ENCODE results near the gene PRSS35. TPM values are rescaled to one million over a fixed set of nuclear protein-coding genes. Genes with fewer than 3 reads are reported as not detected.

The PRSS35 gene
- total RNA-seq, 1 experiment from 2014 or later: 85.0 TPM

- ChIA-PET CTCF (interaction anchor here (1.0 to 4.8 kb wide), 2 partner anchors 46 to 92 kb away, joined by 3 to 61 read pairs; no protein-coding TSS in a partner anchor), POLR2A (no interaction called here)
These were observed 1.5 kb upstream of the PRSS35 start for GRCh38 chr6:83510791-83511190.

GRCh38 chr6:83511266-83511665, 1.1 kb upstream of the PRSS35 start:
- no TSS peak for BruUV-seq (replicated peaks)
- H3K4me3 ChIP-seq (ENCODE audit: low read depth, low read length): peak overlapping the region; percentile 43; the same call in 1 of the 2 replicates
- H3K4me1 Mint-ChIP-seq (ENCODE audit: low read depth, unreplicated experiment): peaks cover 28% of the 10 kb centered on the region
- DNase-seq: no peak
- ChIA-PET POLR2A (no interaction called here), CTCF (interaction anchor here (1.0 to 4.8 kb wide), 2 partner anchors 46 to 93 kb away, joined by 3 to 61 read pairs; no protein-coding TSS in a partner anchor)
- H3K36me3 Mint-ChIP-seq (ENCODE audit: insufficient read depth, unreplicated experiment): peaks cover 22% of the 10 kb centered on the region
- intact Hi-C loops (cut with micrococcal nuclease; ENCODE audit: unreplicated experiment): loop anchor here (5.0 to 10.0 kb wide), 3 partner anchors 159 to 316 kb away; partner anchors contain the start of genes PGM3 and RWDD2A
- peak overlapping the region; percentile 90 for H3K27ac Mint-ChIP-seq (ENCODE audit: unreplicated experiment)
- no peaks in the 10 kb centered on the region for H3K9me3 Mint-ChIP-seq (ENCODE audit: unreplicated experiment)
- H3K36me3 ChIP-seq (ENCODE audit: control insufficient read depth, insufficient read depth, low read length): no peaks in the 10 kb centered on the region
- no peak for TF ChIP-seq CTCF (IDR thresholded peaks at IDR 0.05; ENCODE audit: insufficient read depth in 1 of 2, low read depth in 1 of 2, low read length in 1 of 2, severe bottlenecking in 1 of 2, unreplicated experiment in 1 of 2)
- H3K27me3 ChIP-seq (replicated peaks; ENCODE audit: control insufficient read depth, insufficient read depth, low read length): no peaks in the 10 kb centered on the region
- no peaks in the 10 kb centered on the region for H3K9me3 ChIP-seq
- H3K4me1 ChIP-seq: peaks cover 19% of the 10 kb centered on the region
- peak overlapping the region; percentile 84 for H3K4me3 Mint-ChIP-seq (ENCODE audit: unreplicated experiment)
- no peaks in the 10 kb centered on the region for H3K27me3 Mint-ChIP-seq (ENCODE audit: insufficient read depth, unreplicated experiment)

More at GRCh38 chr6:83510791-83511190, 1.5 kb upstream of the PRSS35 start:
- peaks cover 29% of the 10 kb centered on the region for H3K4me1 Mint-ChIP-seq (ENCODE audit: low read depth, unreplicated experiment)
- no peaks in the 10 kb centered on the region for H3K27me3 ChIP-seq (replicated peaks; ENCODE audit: control insufficient read depth, insufficient read depth, low read length)
- no peaks in the 10 kb centered on the region for H3K9me3 Mint-ChIP-seq (ENCODE audit: unreplicated experiment)
- H3K36me3 ChIP-seq (ENCODE audit: control insufficient read depth, insufficient read depth, low read length): no peaks in the 10 kb centered on the region
- DNase-seq: no peak
- no peak overlapping the region for H3K27ac Mint-ChIP-seq (ENCODE audit: unreplicated experiment)
- H3K9me3 ChIP-seq: no peaks in the 10 kb centered on the region
- BruUV-seq (replicated peaks): no TSS peak
- H3K27me3 Mint-ChIP-seq (ENCODE audit: insufficient read depth, unreplicated experiment): no peaks in the 10 kb centered on the region
- H3K36me3 Mint-ChIP-seq (ENCODE audit: insufficient read depth, unreplicated experiment): peaks cover 18% of the 10 kb centered on the region
- H3K4me3 Mint-ChIP-seq (ENCODE audit: unreplicated experiment): peak overlapping the region; percentile 84
- peaks cover 19% of the 10 kb centered on the region for H3K4me1 ChIP-seq
- TF ChIP-seq CTCF (IDR thresholded peaks at IDR 0.05; ENCODE audit: insufficient read depth in 1 of 2, low read depth in 1 of 2, low read length in 1 of 2, severe bottlenecking in 1 of 2, unreplicated experiment in 1 of 2): no peak
- H3K4me3 ChIP-seq (ENCODE audit: low read depth, low read length): no peak overlapping the region
- intact Hi-C loops (cut with micrococcal nuclease; ENCODE audit: unreplicated experiment): loop anchor here (5.0 to 10.0 kb wide), 3 partner anchors 158 to 316 kb away; partner anchors contain the start of genes PGM3 and RWDD2A

GRCh38 chr6:83514466-83514865, 2.1 kb downstream of the PRSS35 start:
- ChIA-PET POLR2A (interaction anchor here (0.9 kb wide), 1 partner anchor 449 kb away, joined by 3 read pairs; the partner anchor contains the start of gene UBE3D), CTCF (interaction anchor here (0.9 to 4.8 kb wide), 5 partner anchors 52 to 449 kb away, joined by 3 to 61 read pairs (median 4); partner anchors contain the start of genes DOP1A and UBE3D)
- Histone ChIP-seq H3K4me3 (ENCODE audit: low read depth, low read length) (no peak overlapping the region), H3K4me1 (peaks cover 19% of the 10 kb centered on the region), H3K36me3 (ENCODE audit: control insufficient read depth, insufficient read depth, low read length) (no peaks in the 10 kb centered on the region), H3K27me3 (replicated peaks; ENCODE audit: control insufficient read depth, insufficient read depth, low read length) (no peaks in the 10 kb centered on the region), H3K9me3 (no peaks in the 10 kb centered on the region)
- H3K4me1 Mint-ChIP-seq (ENCODE audit: low read depth, unreplicated experiment): peaks cover 25% of the 10 kb centered on the region
- H3K27ac Mint-ChIP-seq (ENCODE audit: unreplicated experiment): no peak overlapping the region
- no peak for DNase-seq
- BruUV-seq (replicated peaks): no TSS peak
- no peaks in the 10 kb centered on the region for H3K27me3 Mint-ChIP-seq (ENCODE audit: insufficient read depth, unreplicated experiment)
- intact Hi-C loops (cut with micrococcal nuclease; ENCODE audit: unreplicated experiment): loop anchor here (1.0 to 10.0 kb wide), 4 partner anchors 162 to 320 kb away; partner anchors contain the start of genes PGM3 and RWDD2A
- peak overlapping the region; percentile 84 for H3K4me3 Mint-ChIP-seq (ENCODE audit: unreplicated experiment)
- peaks cover 36% of the 10 kb centered on the region for H3K36me3 Mint-ChIP-seq (ENCODE audit: insufficient read depth, unreplicated experiment)
- no peak for TF ChIP-seq CTCF (IDR thresholded peaks at IDR 0.05; ENCODE audit: insufficient read depth in 1 of 2, low read depth in 1 of 2, low read length in 1 of 2, severe bottlenecking in 1 of 2, unreplicated experiment in 1 of 2)
- H3K9me3 Mint-ChIP-seq (ENCODE audit: unreplicated experiment): no peaks in the 10 kb centered on the region

All from Caco-2 (cell line).